ENCODE measurements around the gene MAPK1IP1L. TPM values are rescaled to one million over a fixed set of nuclear protein-coding genes. Genes with fewer than 3 reads are reported as not detected.

The MAPK1IP1L gene
- total and polyA plus RNA-seq, 2 of the 4 experiments (the other 2 are of a cell fraction) = 44.8 to 168 TPM

DNA sequence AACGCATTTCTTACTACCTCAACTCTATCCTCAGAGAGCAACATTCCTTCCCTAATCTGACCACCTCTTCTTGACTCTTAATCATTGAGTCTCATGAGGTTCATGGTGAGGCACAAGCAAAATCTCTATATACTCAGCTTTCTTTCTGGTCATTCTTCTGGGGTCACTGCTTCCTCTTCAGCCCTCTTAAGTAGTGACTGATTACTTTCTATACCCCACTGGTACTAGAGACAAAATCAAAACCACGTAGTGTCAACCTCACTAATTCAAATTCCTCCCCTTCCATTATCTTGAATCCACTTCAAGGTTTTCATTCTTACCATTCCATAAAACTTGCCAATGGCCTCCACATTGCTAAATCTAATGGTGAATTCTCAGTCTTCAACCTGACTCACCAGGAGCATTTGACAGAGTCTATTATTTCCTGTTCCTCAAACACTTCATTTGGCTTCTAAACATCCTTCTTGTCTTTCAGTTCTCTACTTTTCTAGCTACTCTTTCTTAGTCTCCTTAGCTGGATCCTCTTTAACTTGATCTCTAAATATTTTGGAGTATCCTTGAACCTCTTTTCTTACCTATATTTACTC, 31.4 kb upstream of the MAPK1IP1L start:
- peak overlapping the region; percentile 55; the same call in 1 of the 2 replicates for H3K4me2 ChIP-seq (ENCODE audit: low read depth, low read length)
- H3K18ac ChIP-seq (ENCODE audit: low read depth, low read length) = no peak overlapping the region; the same call in 1 of the 2 replicates
- dilution Hi-C loops (cut with HindIII; ENCODE audit: low sequenced_read_pairs, unreplicated experiment) (no loop called here), in situ Hi-C loops (cut with MboI; ENCODE audit: low sequenced_read_pairs) (no loop called here), intact Hi-C loops (cut with micrococcal nuclease) (no loop called here)
- no peak overlapping the region for H2BK20ac ChIP-seq (ENCODE audit: low read depth, low read length)
- POLR2A ChIA-PET (ENCODE audit: unreplicated experiment) = no interaction called here
- no peak overlapping the region for H3K9ac ChIP-seq (ENCODE audit: low read depth, low read length)
- no peak overlapping the region for H3K4me3 ChIP-seq (ENCODE audit: insufficient read depth, low read depth, low read length)
- no peaks in the 10 kb centered on the region for H3K27me3 ChIP-seq (ENCODE audit: control insufficient read depth, insufficient read depth, low read length)
- H4K5ac ChIP-seq (ENCODE audit: low read depth, low read length) = no peak overlapping the region; the same call in 1 of the 2 replicates
- TF ChIP-seq CHD1 (IDR thresholded peaks at IDR 0.05; ENCODE audit: low read depth, low read length) (no peak), POLR2A (IDR thresholded peaks at IDR 0.05; ENCODE audit: low read depth, low read length) (no peak), MXI1 (IDR thresholded peaks at IDR 0.05; ENCODE audit: borderline replicate concordance, low read depth, low read length) (no peak), CTCF (conservative IDR thresholded peaks at IDR 0.05; ENCODE audit: low read depth, low read length) (no peak), MAFK (IDR thresholded peaks at IDR 0.05; ENCODE audit: low read depth, low read length) (no peak), CEBPB (IDR thresholded peaks at IDR 0.05; ENCODE audit: low read depth, low read length) (peak; percentile 49; the same call in 1 of the 2 replicates), RAD21 (IDR thresholded peaks at IDR 0.05; ENCODE audit: low read length) (no peak)
- TF ChIP-seq, protein P1, sequence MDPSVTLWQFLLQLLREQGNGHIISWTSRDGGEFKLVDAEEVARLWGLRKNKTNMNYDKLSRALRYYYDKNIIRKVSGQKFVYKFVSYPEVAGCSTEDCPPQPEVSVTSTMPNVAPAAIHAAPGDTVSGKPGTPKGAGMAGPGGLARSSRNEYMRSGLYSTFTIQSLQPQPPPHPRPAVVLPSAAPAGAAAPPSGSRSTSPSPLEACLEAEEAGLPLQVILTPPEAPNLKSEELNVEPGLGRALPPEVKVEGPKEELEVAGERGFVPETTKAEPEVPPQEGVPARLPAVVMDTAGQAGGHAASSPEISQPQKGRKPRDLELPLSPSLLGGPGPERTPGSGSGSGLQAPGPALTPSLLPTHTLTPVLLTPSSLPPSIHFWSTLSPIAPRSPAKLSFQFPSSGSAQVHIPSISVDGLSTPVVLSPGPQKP (IDR thresholded peaks at IDR 0.05; ENCODE audit: borderline replicate concordance, low read depth, low read length) = no peak
- ATAC-seq (ENCODE audit: low read depth) (peak; percentile 35), DNase-seq (peak; percentile 51)
- no peak overlapping the region for H3K56ac ChIP-seq (ENCODE audit: extremely low read depth, insufficient read depth, low read length)
- H3K79me1 ChIP-seq (ENCODE audit: low read depth in 1 of 2, low read length in 2 of 2) = peaks cover 8 to 34% of the 10 kb centered on the region in 2 experiments; a peak in 3 of 4 replicates
- H3K9me3 ChIP-seq (ENCODE audit: control insufficient read depth, insufficient read depth, low read length) = no peaks in the 10 kb centered on the region
- H2BK120ac ChIP-seq (ENCODE audit: low read depth, low read length) = no peak overlapping the region
- H2AK9ac ChIP-seq (replicated peaks; ENCODE audit: low read depth, low read length, poor library complexity) = no peak overlapping the region
- no peak overlapping the region for H3K14ac ChIP-seq (replicated peaks; ENCODE audit: low read depth, low read length)
- H3K27ac ChIP-seq (ENCODE audit: insufficient read depth, low read length) = no peak overlapping the region
- no peaks in the 10 kb centered on the region; the same call in 1 of the 2 replicates for H3K36me3 ChIP-seq (ENCODE audit: control insufficient read depth, insufficient read depth, low read length)
- BruUV-seq (replicated peaks) = no TSS peak
- H2BK5ac ChIP-seq (ENCODE audit: low read depth, low read length, poor library complexity, severe bottlenecking) = peak overlapping the region; percentile 10
- H4K20me1 ChIP-seq (ENCODE audit: insufficient read depth, low read length) = no peaks in the 10 kb centered on the region
- no peak overlapping the region for H4K91ac ChIP-seq (ENCODE audit: insufficient read depth, low read depth, low read length)
- H4K8ac ChIP-seq (ENCODE audit: low read depth in 2 of 2, low read length in 2 of 2) = 0 out of 4 replicates have a peak overlapping the region, but pooled peaks of 1 of the 2 experiments have one; percentile 13
- CTCF ChIA-PET = no interaction called here
- H3K4ac ChIP-seq (ENCODE audit: low read depth, low read length) = no peak overlapping the region
- H3K4me1 ChIP-seq (ENCODE audit: control insufficient read depth, insufficient read depth, low read length) = peaks cover 5% of the 10 kb centered on the region; the same call in 1 of the 2 replicates
- no peak overlapping the region for H2AFZ ChIP-seq (replicated peaks; ENCODE audit: low read length, poor library complexity)
- H3K9me1 ChIP-seq (ENCODE audit: insufficient read depth, low read length) = no peaks in the 10 kb centered on the region; the same call in 1 of the 2 replicates
- 80% methylated on average over 2 of the region's 2 CpGs; no CpG with 5 or more reads in 1 of the 2 experiments for WGBS, 2 experiments (ENCODE audit: extremely low coverage in 2 of 2, insufficient read length in 1 of 2)
- H2AK5ac ChIP-seq (ENCODE audit: low read depth, low read length) = no peak overlapping the region
- no peak overlapping the region for H2BK15ac ChIP-seq (ENCODE audit: low read depth, low read length)
- H3K23ac ChIP-seq (ENCODE audit: low read depth, low read length) = no peak overlapping the region

Measured in IMR-90 (cell line).